Parathyroid adenoma (tissue), 2 donors: ENCODE results near the gene ENHO.

ENCODE experiments used
- H2AFZ ChIP-seq: fragments of 300-600 bp; sonication (generic); one replicate; pipeline ENCODE4 v1.7.0; 2017; ENCODE audit warnings: antibody characterized with exemption, mild to moderate bottlenecking
- H3K27ac ChIP-seq: fragments of 300-600 bp; sonication (generic); one replicate; pipeline ENCODE4 v1.7.0; 2017
- H3K27me3 ChIP-seq: fragments of 300-600 bp; sonication (generic); one replicate; pipeline ENCODE4 v1.7.0; 2017; ENCODE audit warnings: low read length; ENCODE audit not compliant: control insufficient read depth, insufficient read depth
- H3K36me3 ChIP-seq: fragments of 300-600 bp; sonication (generic); one replicate; pipeline ENCODE4 v1.7.0; 2017; ENCODE audit warnings: low read length; ENCODE audit not compliant: control insufficient read depth, insufficient read depth
- H3K4me1 ChIP-seq: fragments of 300-600 bp; sonication (generic); one replicate; pipeline ENCODE4 v1.7.0; 2017; ENCODE audit warnings: control low read depth
- H3K4me2 ChIP-seq: fragments of 300-600 bp; sonication (generic); one replicate; pipeline ENCODE4 v1.7.0; 2017; ENCODE audit warnings: low read length
- H3K4me3 ChIP-seq: fragments of 300-600 bp; sonication (generic); one replicate; pipeline ENCODE4 v1.7.0; 2017; ENCODE audit warnings: low read depth, low read length
- H3K79me2 ChIP-seq: fragments of 300-600 bp; sonication (generic); one replicate; pipeline ENCODE4 v1.7.0; 2017; ENCODE audit warnings: control low read depth
- H3K9ac ChIP-seq: fragments of 300-600 bp; sonication (generic); one replicate; pipeline ENCODE4 v1.7.0; 2017; ENCODE audit warnings: mild to moderate bottlenecking
- H3K9me3 ChIP-seq: fragments of 300-600 bp; sonication (generic); one replicate; pipeline ENCODE4 v1.7.0; 2017; ENCODE audit warnings: low read length; ENCODE audit not compliant: control insufficient read depth
- CTCF ChIP-seq: fragments of 300-600 bp; sonication (generic); IDR thresholded peaks from one replicate; pipeline ENCODE4 v1.7.0; 2017; ENCODE audit warnings: antibody characterized with exemption, mild to moderate bottlenecking
- donor health status: primary hyperparathyroidism.

ENHO gene

GRCh38 chr9:34512131-34513078, 10.4 kb downstream of the ENHO start:
- no peak overlapping the region for H3K4me2 ChIP-seq
- H3K27ac ChIP-seq = no peak overlapping the region
- no peak for TF ChIP-seq CTCF
- H3K27me3 ChIP-seq = no peaks in the 10 kb centered on the region
- no peaks in the 10 kb centered on the region for H3K36me3 ChIP-seq
- no peak overlapping the region for H3K9ac ChIP-seq
- H2AFZ ChIP-seq = no peak overlapping the region
- no peak overlapping the region for H3K4me3 ChIP-seq
- no peaks in the 10 kb centered on the region for H3K79me2 ChIP-seq
- no peaks in the 10 kb centered on the region for H3K4me1 ChIP-seq
- no peaks in the 10 kb centered on the region for H3K9me3 ChIP-seq

- Histone ChIP-seq H3K27ac (no peak overlapping the region), H3K79me2 (no peaks in the 10 kb centered on the region), H3K27me3 (no peaks in the 10 kb centered on the region), H3K9ac (no peak overlapping the region), H3K4me1 (no peaks in the 10 kb centered on the region), H3K4me2 (no peak overlapping the region), H2AFZ (no peak overlapping the region), H3K9me3 (no peaks in the 10 kb centered on the region), H3K4me3 (no peak overlapping the region), H3K36me3 (no peaks in the 10 kb centered on the region)
- no peak for TF ChIP-seq CTCF
Measured at GRCh38 chr9:34510497-34511468, 12.0 kb downstream of the ENHO start.

GRCh38 chr9:34508951-34509350, 13.8 kb downstream of the ENHO start:
- H3K4me2 ChIP-seq = no peak overlapping the region
- no peak for TF ChIP-seq CTCF
- no peak overlapping the region for H3K27ac ChIP-seq
- no peaks in the 10 kb centered on the region for H3K4me1 ChIP-seq
- no peak overlapping the region for H3K4me3 ChIP-seq
- H2AFZ ChIP-seq = no peak overlapping the region
- no peaks in the 10 kb centered on the region for H3K9me3 ChIP-seq
- H3K27me3 ChIP-seq = no peaks in the 10 kb centered on the region
- no peaks in the 10 kb centered on the region for H3K36me3 ChIP-seq
- no peak overlapping the region for H3K9ac ChIP-seq
- no peaks in the 10 kb centered on the region for H3K79me2 ChIP-seq

GRCh38 chr9:34508463-34508862, 14.3 kb downstream of the ENHO start:
- no peaks in the 10 kb centered on the region for H3K9me3 ChIP-seq
- H3K4me3 ChIP-seq = no peak overlapping the region
- no peak for TF ChIP-seq CTCF
- no peaks in the 10 kb centered on the region for H3K36me3 ChIP-seq
- H3K4me2 ChIP-seq = no peak overlapping the region
- no peaks in the 10 kb centered on the region for H3K79me2 ChIP-seq
- no peak overlapping the region for H2AFZ ChIP-seq
- no peak overlapping the region for H3K27ac ChIP-seq
- no peaks in the 10 kb centered on the region for H3K27me3 ChIP-seq
- H3K4me1 ChIP-seq = no peaks in the 10 kb centered on the region
- no peak overlapping the region for H3K9ac ChIP-seq
